CD4-positive, alpha-beta T cell treated with Interleukin-15 for 1 hour (primary cell): Measurements from ENCODE around the gene STH.
A peak's percentile ranks its signal among the peaks of the same experiment; 100 is the strongest.

Experiments
- DNase-seq: peaks from one replicate; pipeline ENCODE4 v3.0.0-alpha.2; 2020

The STH gene

GRCh38 chr17:46028981-46029565, 30.0 kb downstream of the STH start:
- DNase-seq = no peak

DNA sequence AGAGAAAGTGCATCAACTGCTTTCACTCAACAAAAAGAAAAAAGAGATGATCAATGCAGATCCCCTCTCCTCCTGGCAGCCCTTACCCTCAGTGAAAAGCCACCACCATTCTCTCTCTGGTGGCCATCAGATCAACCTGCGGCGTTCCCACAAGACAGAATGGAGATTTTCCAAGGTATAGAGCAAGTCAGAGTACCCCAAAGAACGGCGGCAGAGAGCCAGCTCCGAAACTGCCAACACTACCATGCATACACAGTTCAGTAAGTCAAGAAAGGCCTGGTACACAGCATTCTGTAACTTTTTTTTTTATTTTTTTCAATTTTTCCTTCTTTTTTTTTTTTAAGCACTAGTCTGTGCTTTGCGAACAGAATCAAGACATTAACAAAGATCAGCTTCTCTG, 30.6 kb downstream of the STH start:
- no peak for DNase-seq

DNA sequence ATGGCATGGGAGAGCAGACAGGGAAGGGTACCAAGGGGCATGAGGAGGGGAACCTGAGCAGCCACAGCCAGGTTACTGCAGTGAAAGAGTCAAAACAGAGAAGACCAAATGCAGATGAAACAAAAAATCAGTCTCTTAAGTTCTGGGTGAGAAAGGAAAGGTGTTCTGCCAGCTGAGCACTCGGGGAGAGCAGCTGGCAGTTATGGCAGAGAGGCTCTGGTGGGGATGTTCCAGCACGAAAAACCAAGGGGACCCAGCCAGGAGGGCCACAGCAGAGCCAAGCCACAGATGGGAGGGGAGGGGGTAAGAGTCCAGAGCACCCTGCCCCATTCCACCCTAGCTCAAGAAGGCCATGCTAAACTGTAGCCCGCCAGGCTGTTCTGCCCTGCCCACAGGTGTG, 31.7 kb downstream of the STH start:
- no peak for DNase-seq

GRCh38 chr17:46031440-46031839, 32.4 kb downstream of the STH start:
- no peak for DNase-seq

DNA sequence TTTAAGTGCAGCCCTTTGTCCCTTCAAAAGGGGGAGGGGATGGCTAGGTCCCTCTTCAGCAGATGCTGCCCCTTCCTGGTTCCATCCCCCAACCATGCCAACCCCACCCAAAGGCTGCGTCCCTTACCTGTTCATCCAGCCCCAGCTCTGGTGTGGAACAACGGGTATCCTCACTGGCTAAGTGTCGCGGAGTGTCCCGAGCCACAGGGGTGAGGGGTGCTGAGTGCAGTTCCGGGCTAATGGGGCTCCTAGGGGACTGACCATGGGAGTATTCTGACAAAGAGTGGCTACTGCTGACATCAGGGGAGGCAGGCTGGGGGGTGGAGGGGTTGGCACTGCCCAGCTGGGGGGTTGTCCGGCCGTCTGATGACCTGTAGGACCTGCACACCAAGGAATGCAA, 32.9 kb downstream of the STH start:
- DNase-seq = no peak

GRCh38 chr17:46032909-46033308, 33.9 kb downstream of the STH start:
- DNase-seq = no peak

- no peak for DNase-seq
These were observed 34.3 kb downstream of the STH start for GRCh38 chr17:46033392-46033791.

GRCh38 chr17:46035112-46035818, 36.2 kb downstream of the STH start:
- peak; percentile 34 for DNase-seq

DNA sequence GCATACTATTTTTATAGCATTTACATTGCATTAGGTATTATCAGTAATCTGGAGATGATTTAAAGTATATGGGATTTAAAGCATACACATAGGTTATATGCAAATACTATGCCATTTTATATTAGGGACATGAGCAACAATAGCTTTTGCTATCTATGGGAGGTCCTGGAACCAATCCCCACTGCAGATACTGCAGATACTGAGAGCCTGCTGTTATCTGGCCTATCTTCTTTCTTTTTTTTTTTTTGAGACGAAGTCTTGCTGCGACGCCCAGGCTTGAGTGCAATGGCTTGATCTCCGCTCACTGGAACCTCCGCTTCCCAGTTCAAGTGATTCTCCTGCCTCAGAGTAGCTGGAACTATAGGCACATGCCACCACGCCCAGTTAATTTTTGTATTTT, 37.4 kb downstream of the STH start:
- no peak for DNase-seq

- no peak for DNase-seq
These were observed 38.7 kb downstream of the STH start for GRCh38 chr17:46037722-46038255.

- DNase-seq = no peak
These were observed 39.4 kb downstream of the STH start for GRCh38 chr17:46038414-46038813.

GRCh38 chr17:46038937-46039336, 39.9 kb downstream of the STH start:
- no peak for DNase-seq

DNA sequence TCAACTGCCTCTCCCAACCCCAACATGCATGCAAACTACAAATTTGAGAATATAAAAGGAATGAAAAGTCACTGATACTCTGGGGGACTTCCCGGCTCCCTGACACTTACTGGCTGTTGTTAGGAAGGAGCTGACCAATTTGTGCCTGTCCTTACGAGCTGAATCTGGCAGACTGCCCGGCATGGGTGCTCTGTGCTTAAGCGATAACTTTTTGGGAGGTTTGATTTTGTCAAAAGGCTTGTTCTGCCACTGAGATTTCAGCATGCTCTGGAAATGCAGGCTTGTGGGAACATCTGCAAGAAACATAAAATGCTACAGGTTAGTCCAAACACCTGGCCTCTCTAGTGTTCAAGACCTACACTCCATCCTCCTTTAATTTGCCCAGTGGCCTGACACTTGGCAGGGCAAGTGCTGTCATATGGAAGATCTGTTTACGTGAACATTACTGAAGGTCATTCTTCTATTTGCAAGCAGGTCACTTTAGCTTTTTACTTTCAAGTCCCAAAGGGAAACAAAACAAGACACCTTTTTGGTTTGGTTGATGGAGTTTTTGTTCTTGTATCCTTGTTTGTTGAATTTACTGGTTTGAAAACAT, 40.6 kb downstream of the STH start:
- no peak for DNase-seq

- no peak for DNase-seq
These were observed 43.2 kb downstream of the STH start for GRCh38 chr17:46042246-46042645.

DNA sequence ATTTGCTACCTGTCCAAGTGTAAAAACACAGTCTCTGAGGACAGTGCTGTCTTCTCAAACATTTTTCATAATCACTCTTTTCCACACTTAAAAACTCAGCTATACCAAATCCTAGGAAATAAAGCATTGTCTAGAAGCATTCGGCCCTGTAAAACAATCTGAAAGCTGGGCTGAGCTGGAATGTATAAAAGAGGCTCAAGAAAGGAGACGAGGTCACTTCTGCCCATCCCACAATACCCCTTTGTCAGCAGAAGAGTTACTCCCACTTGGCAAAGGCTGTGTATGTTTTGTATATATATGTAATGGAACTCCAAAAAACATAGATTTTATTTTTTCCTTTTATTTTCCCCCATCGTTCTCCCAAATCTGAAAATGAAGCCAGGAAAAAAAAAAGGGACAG, 43.9 kb downstream of the STH start:
- DNase-seq = no peak

DNA sequence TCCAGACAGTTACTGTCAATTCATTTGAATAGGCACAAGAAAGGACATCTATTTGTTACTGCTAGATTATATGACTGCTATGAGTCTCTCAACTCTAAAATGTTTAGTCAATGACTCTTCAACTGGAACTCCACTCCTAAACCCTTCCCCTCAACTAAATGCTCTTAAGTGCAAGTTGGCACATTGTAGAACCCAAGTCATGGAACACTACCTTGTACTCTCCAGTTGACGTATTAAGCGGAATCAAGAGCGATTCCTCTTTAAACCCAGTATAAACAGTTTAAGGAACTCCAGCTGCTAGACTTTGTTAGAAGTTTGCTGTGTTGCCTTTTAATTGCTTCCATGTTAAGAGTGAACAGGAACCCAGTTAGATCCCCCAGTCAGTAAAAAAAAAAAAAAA, 44.6 kb downstream of the STH start:
- DNase-seq = no peak

DNA sequence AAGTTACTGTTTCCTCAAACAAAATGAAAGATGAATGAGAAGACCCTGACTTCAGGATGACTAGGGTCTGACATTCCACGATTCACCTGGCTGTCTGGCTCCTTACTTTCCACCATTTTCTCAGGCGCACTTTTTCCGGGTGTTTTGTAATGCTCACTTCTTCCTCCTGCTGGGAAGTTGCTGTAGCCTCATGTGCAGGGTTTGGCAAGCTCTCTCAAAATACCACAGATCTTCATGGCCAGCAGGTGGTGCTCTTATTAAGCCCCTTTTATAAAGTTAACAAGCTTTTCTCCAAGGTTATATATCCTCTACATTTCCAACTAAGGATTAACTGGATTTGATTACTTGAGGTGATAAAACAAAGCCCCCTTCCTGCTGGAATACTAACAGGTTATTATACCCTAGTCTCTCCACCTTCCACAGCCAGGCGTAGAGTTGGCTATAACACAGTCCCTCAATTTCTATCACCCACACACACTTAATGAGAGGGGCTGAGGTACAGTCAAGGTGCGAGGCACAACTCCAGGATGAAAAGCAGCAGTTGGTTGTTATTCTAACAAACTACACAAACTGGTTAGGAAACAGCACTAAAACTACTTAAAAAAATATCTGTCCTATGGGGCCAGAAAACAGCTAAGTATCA, 45.4 kb downstream of the STH start:
- DNase-seq = peak; percentile 45

GRCh38 chr17:46044989-46045388, 45.9 kb downstream of the STH start:
- DNase-seq = no peak

DNA sequence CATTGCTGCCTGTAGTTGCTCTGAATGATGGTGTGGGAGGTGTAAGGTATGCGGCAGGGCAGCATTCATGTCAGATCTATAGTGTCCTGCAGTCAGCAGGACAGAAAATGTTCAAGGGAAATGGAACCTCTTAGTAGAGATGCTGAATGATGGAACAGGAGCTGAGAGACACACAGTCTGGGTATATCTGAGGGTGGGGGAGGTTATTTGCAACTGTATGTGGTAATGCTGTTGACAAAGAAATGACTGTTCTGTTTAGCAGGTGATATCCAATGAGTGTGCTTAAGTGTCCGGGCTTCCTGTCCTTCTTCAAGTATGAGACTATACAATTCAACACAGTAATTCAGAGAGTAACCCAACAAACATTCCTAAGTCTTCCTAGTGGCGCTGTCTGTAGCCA, 46.6 kb downstream of the STH start:
- DNase-seq = no peak

DNA sequence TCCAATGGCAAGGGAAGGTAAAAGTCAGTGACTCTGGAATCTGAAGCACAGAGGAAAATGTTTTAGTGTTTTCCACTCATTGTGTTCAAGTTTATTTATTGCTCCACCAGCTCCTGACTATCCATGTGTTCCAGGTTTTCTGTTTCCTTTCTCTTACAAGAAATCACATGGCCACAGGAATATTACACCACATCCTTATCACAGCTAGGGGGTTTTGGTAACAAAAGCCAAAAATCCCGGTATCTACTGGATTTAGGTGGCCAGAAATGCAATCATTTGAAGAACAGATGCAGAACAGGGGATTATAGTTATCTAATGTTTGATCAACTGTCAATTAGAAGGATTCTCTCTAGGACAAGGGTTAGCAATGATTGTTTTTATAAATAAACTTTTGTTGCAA, 47.9 kb downstream of the STH start:
- no peak for DNase-seq

GRCh38 chr17:46047398-46047797, 48.3 kb downstream of the STH start:
- DNase-seq = no peak

DNA sequence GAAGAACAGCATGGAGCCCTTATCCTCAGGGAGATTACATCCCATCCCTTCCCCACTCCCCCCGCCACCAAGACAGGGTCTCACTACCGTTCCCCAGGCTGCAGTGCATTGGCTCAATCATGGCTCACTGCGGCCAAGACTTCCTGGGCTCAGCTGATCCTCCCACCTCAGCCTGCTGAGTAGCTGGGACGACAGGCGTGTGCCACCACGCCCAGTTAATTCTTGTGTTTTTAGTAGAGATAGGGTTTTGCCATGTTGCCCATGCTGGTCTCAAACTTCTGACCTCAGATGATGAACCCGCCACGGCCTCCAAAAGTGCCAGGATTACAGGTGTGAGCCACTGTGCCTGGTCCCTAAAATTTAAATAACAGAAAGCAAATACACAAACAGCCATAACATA, 48.8 kb downstream of the STH start:
- no peak for DNase-seq
